Stimulated activated naive B cell treated with anti-CD40 and anti-IgM and Interleukin-4, amounts not matched to agents 10 μg/mL and 1 μg/mL and 100 μg/mL, for 72 hours (primary cell): Measurements from ENCODE around the gene CSAD.

Source experiments
- ATAC-seq, 2 donors: fragments of 150-1000 bp; cut with Tn5 transposase; replicated peaks; 2 replicates each; pipeline ENCODE4 v1.10.0; 2021; ENCODE audit warnings: moderate library complexity in 1 of 2
- DNase-seq: peaks from one replicate; pipeline ENCODE4 v3.0.0; 2021
- H3K27ac Mint-ChIP-seq: one replicate; pipeline ENCODE4 v1.8.0; 2022; ENCODE audit warnings: mild to moderate bottlenecking, mixed read lengths
- H3K27me3 Mint-ChIP-seq, 2 donors: one replicate each; pipeline ENCODE4 v1.8.0; 2022; ENCODE audit warnings: mixed read lengths in 2 of 2
- H3K36me3 Mint-ChIP-seq, 2 donors: one replicate each; pipeline ENCODE4 v1.8.0; 2022; ENCODE audit warnings: mixed read lengths in 2 of 2, mild to moderate bottlenecking in 1 of 2
- H3K4me1 Mint-ChIP-seq, 2 donors: one replicate each; pipeline ENCODE4 v1.8.0; 2022; ENCODE audit warnings: mixed read lengths in 2 of 2, mild to moderate bottlenecking in 1 of 2
- H3K4me3 Mint-ChIP-seq, 2 donors: one replicate each; pipeline ENCODE4 v1.8.0; 2022; ENCODE audit warnings: mild to moderate bottlenecking in 2 of 2, mixed read lengths in 2 of 2, moderate library complexity in 1 of 2
- H3K9me3 Mint-ChIP-seq, 2 donors: one replicate each; pipeline ENCODE4 v1.8.0; 2022; ENCODE audit warnings: mixed read lengths in 2 of 2, mild to moderate bottlenecking in 1 of 2

The CSAD gene

DNA sequence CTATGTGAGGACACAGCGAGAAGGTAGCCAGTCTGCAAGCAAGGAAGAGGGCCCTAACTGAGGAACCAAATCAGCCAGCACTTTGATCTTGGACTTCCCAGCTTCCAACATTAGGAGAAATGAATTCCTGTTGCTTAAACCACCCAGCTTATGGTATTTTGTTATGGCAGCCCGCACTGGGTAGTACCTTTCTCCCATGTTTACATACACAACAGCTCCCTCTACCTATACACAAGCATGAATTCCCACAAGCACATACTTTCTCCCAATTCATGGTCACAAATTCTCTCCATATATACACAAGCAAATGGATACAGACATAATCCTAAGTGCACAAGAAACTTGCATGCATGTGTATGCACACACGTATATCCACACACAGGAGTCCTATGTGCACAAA lies 19.0 kb upstream of the CSAD start:
- H3K27ac Mint-ChIP-seq = peak overlapping the region; percentile 1
- H3K4me1 Mint-ChIP-seq = peaks cover 40 to 59% of the 10 kb centered on the region in 2 donors
- ATAC-seq (no peak), DNase-seq (no peak)
- no peaks in the 10 kb centered on the region for H3K27me3 Mint-ChIP-seq
- H3K36me3 Mint-ChIP-seq = peaks cover 36 to 62% of the 10 kb centered on the region in 2 donors
- H3K9me3 Mint-ChIP-seq = no peaks in the 10 kb centered on the region
- no peak overlapping the region for H3K4me3 Mint-ChIP-seq

DNA sequence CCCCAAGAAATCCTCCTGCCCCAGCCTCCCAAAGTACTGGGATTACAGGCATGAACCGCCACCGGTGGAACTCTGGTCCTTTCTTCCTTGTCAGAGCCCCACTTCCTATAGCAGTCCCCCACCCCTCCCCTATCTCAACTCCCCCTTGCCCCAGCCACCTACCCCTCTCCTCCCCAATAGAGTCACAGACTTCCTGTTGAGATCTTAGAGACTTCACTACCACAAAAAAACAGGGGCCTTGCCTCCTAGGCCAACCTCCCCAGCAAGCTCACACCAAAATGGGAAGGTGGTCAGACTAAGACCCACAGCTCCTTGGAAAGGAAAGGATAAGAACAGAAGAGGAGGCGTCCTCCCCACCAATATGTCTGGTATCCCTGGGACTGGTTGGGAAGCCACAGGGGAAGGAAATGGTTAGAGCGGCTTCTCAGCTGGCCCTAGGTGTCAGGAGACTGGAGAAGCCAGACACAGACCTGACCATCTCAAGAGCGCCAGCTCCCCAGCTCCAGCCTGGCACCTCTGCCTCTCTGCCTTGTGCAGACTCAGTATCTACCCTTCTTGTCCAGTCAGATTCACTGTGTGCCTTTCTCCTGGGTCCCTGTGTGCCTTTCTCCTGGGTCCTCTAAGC lies 17.9 kb upstream of the CSAD start:
- H3K27ac Mint-ChIP-seq = peak overlapping the region; percentile 48
- ATAC-seq (no peak), DNase-seq (no peak)
- no peaks in the 10 kb centered on the region for H3K27me3 Mint-ChIP-seq
- H3K36me3 Mint-ChIP-seq = peaks cover 42 to 65% of the 10 kb centered on the region in 2 donors
- no peaks in the 10 kb centered on the region for H3K9me3 Mint-ChIP-seq
- H3K4me1 Mint-ChIP-seq = peaks cover 40 to 49% of the 10 kb centered on the region in 2 donors
- peak overlapping the region; percentile 62 to 69 for H3K4me3 Mint-ChIP-seq

DNA sequence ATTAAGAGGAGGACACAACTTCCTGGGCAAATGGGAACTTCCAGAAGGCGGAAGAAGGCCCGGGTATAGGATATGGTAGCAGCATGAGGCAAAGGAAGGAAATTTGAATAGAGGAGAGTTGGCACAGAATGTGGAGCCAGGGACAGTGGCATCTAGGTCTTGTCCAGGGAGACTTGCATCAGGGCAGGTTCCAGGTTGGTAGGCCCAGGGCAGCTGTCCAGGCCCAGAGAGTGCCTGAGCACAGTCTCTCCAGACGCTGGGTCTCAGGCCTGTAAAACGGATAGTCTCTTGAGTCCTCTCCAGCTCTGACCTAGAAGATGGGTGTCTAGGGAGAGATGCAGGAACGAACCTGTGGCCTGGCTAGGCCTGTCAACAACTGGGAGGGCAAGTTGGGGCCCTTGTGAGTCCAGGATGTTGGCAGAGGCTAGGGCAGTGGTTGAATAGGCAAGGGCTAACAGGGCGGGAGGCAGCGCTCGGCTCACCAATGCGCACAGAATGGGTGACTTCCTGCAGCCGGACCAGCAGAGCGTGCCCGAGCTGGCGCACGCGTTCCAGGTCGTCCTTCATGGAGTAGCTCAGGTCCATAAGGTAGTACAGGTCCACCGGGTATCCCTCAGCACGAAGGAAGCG lies 16.4 kb upstream of the CSAD start:
- Mint-ChIP-seq H3K36me3 (peaks cover 52 to 75% of the 10 kb centered on the region in 2 donors), H3K4me3 (no peak overlapping the region)

DNA sequence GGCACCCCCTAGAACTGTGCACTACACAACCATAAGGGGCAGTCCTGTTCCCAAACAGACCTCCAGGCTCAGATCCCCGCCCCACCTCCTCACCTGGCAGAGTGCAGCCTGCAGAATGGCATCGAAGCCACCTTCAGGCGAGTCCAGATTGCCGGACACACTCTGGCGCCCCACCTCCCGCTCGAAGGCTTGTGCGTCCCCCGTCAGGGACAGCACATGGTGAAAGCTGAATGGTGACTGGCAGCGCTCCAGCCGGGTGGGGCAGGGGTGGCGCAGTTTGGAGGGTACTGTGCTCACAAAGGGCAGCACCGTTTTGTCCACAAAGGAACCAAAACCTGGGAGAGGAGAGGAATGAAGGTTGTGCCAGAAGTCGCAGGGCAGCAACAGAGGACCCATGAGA lies 15.8 kb upstream of the CSAD start:
- no peak overlapping the region for H3K27ac Mint-ChIP-seq

More for the DNA sequence above, 16.4 kb upstream of the CSAD start:
- H3K27me3 Mint-ChIP-seq = no peaks in the 10 kb centered on the region
- H3K4me1 Mint-ChIP-seq = peaks cover 43 to 49% of the 10 kb centered on the region in 2 donors
- ATAC-seq (no peak), DNase-seq (no peak)
- H3K27ac Mint-ChIP-seq = peak overlapping the region; percentile 10
- no peaks in the 10 kb centered on the region for H3K9me3 Mint-ChIP-seq

DNA sequence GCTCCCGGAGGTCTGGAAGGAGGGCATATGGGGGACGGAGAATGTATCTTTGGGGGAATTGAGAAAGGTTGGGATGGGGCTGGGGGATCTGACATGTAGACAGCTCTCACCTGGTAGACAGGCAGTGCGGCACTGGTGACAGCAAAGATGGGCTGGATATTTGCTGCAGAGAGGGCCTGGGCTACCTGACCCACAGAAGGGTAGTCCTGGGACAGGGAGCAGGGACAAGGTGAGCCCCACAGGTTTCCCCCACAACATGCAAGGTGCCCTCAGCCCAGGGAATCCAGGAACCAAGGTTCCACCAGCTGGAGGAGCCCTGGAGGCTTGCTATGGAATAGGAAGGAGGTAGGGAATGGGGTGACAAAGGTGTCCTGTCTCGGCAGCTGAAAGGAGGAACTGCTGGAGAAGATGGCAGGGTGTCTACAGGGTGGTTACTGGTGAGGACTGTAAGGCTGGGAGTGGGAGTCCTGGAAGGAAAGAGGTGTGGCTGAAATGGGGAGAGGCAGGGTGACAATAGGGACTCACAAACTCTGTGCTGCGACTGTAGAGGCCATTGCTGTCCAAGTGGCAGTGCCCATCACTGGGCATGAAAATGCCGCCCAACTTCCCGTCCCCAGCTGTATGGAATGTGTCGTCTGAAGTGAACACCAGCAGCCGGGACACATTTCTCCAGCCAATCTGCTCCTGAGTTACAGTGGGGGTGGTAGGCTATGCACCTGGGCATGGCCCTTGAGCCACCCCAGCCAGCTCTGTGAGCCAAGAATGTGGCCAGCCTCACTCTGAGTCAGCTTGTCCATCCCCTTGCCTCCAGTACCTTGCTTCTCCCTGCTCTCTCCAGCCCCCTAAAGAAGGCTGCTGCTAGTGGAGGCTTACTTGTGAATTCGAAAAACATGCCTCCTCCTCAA lies 15.0 kb upstream of the CSAD start:
- peaks cover 39 to 50% of the 10 kb centered on the region in 2 donors for H3K4me1 Mint-ChIP-seq

More for the DNA sequence above, 15.8 kb upstream of the CSAD start:
- H3K36me3 Mint-ChIP-seq = peaks cover 55 to 80% of the 10 kb centered on the region in 2 donors
- no peak for ATAC-seq
- no peak overlapping the region for H3K4me3 Mint-ChIP-seq
- H3K4me1 Mint-ChIP-seq = peaks cover 43 to 50% of the 10 kb centered on the region in 2 donors
- DNase-seq = no peak
- H3K9me3 Mint-ChIP-seq = no peaks in the 10 kb centered on the region
- H3K27me3 Mint-ChIP-seq = no peaks in the 10 kb centered on the region

DNA sequence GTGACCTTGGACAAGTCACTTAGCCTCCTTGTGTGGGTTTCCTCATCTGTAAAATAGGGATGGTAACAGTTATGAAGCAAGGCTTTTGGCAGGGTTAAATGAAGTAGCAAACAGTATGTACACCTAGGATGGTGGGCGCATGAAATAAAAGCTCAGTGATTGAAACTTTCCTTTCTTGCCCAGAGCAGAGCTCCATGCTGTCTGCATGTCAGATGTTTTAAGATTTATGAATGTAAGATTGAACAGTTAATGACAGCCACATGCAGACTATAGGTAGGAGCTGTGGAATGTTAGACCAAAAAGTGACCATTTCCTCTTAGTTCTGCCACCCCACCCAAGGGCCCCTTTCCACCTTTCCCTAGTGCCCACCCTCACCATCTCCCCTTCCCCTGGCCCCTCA lies 14.2 kb upstream of the CSAD start:
- H3K4me1 Mint-ChIP-seq = peaks cover 36 to 47% of the 10 kb centered on the region in 2 donors
- no peaks in the 10 kb centered on the region for H3K27me3 Mint-ChIP-seq
- DNase-seq = no peak
- H3K4me3 Mint-ChIP-seq = no peak overlapping the region
- no peak overlapping the region for H3K27ac Mint-ChIP-seq
- no peaks in the 10 kb centered on the region for H3K9me3 Mint-ChIP-seq
- H3K36me3 Mint-ChIP-seq = peaks cover 49 to 79% of the 10 kb centered on the region in 2 donors
- ATAC-seq = no peak

More for the DNA sequence above, 15.0 kb upstream of the CSAD start:
- no peak for ATAC-seq
- Mint-ChIP-seq H3K27me3 (no peaks in the 10 kb centered on the region), H3K36me3 (peaks cover 55 to 81% of the 10 kb centered on the region in 2 donors), H3K9me3 (no peaks in the 10 kb centered on the region), H3K4me3 (no peak overlapping the region), H3K27ac (no peak overlapping the region)
- DNase-seq = no peak

DNA sequence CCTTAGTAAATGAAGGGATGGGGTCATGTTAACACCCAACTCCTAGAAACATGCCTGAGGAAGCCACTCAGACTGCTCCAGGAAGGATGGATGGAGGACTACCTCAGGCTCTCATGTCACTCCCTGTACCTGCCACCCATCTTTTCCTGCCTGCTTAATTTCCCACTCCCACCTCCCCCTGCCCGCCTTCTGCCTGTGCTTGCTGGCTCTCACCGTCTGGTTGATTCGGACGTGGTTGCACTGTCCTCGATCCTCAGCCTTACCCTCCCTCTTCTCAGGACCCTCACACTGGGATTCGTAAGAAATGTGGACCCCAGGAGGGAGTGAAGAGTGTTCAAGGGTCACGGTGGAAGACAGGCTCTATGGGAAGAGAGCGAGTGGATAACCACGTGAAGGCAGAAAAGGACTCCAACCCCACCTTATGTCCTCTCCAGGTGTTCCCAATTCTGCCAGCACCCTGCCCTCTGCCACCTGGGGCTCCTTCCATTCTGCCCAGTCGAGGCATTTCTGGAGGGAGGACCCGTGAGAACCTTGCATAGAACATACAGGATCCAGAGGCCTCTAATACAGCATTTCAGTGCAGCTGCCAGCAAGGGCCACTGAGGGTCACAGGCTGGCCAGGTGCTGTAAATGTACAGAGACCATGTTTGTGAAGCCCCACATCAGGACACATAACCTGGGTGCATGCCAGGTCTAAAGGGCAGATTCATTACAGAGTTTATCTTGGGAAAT lies 13.4 kb upstream of the CSAD start:
- Mint-ChIP-seq H3K27me3 (no peaks in the 10 kb centered on the region), H3K4me3 (no peak overlapping the region), H3K36me3 (peaks cover 47 to 76% of the 10 kb centered on the region in 2 donors), H3K4me1 (peaks cover 32 to 45% of the 10 kb centered on the region in 2 donors), H3K9me3 (no peaks in the 10 kb centered on the region), H3K27ac (peak overlapping the region; percentile 95)
- ATAC-seq (no peak), DNase-seq (no peak)

DNA sequence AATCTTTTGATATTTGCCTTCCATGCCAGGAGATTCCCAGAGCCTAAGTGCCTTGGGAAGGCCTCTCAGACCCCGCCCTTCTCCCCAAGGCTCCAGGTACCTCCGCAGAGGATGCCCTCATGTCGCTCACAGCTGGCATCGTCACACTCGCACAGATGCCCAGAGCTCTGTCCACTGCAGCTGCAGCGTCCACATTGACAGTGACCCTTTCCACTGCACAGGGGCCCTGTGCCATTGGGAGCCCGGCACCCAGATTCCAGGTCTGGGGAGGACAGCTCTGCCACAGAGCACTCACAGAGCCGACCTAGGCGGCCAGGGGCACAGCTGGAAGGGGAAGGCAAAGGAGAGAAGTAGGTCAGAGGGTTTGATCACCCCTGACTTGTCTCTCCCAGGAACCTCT lies 12.3 kb upstream of the CSAD start:
- Mint-ChIP-seq H3K27ac (peak overlapping the region; percentile 57), H3K36me3 (peaks cover 47 to 72% of the 10 kb centered on the region in 2 donors), H3K27me3 (no peaks in the 10 kb centered on the region), H3K4me1 (peaks cover 21 to 34% of the 10 kb centered on the region in 2 donors), H3K4me3 (peak overlapping the region in 1 of 2 donors; percentile 6), H3K9me3 (no peaks in the 10 kb centered on the region)
- DNase-seq (no peak), ATAC-seq (no peak)

DNA sequence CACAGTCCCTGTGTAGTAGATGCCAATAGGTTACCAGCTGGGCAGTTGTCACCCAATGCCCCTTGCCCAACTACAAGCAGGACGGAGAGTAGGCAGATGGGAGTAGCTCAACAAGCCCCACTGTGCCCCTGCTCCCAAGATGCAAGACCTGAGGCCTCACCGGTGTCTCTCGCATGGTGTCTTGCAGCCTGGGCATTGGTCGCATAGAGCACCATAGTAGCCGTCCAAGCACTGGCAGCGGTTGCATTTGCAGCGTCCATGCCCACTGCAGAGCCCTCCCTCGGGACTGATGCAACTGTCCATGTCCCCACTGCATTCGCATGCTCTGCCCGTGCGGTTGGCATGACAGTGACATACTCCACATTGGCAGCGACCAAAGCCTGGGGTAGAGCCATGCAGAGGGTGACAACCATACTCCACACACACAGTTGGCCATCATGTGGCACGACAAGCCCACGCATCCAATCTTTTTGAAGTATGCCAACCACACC lies 11.9 kb upstream of the CSAD start:
- no peak for ATAC-seq
- H3K4me3 Mint-ChIP-seq = no peak overlapping the region
- no peaks in the 10 kb centered on the region for H3K27me3 Mint-ChIP-seq
- peaks cover 50 to 71% of the 10 kb centered on the region in 2 donors for H3K36me3 Mint-ChIP-seq
- H3K27ac Mint-ChIP-seq = peak overlapping the region; percentile 81
- H3K9me3 Mint-ChIP-seq = no peaks in the 10 kb centered on the region
- H3K4me1 Mint-ChIP-seq = peaks cover 18 to 29% of the 10 kb centered on the region in 2 donors
- no peak for DNase-seq

DNA sequence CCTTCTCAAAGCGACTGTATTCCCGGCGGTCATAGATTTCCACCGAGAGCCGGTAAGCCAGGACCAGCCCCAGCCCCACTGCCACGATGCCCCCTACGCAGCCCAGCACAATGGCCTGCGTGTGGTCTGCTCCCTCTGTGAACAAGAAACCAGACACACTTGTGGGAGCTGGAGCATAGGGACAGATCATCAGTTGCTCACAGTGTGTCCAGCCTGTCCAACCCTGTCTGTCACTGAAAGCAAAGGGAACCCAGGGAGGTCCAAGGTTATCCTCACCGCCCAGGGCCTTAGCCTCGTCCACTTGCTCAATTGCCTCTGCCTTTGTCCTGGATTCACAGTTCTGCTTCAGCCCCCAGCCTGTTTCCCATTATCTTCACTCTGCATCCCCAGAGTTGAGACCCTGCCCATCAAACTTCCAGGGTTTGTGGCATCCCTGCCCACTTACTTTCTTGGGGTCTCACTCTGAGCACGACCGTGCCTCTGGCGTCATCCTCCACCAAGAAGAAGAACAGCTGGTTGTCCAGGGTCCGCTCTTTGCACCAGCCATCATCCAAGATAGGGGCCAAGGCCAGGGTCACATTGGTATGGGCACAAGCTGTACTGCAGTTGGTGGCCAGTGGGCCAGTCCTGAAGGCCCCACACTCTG lies 11.3 kb upstream of the CSAD start:
- Mint-ChIP-seq H3K27me3 (no peaks in the 10 kb centered on the region), H3K4me1 (peaks cover 18 to 26% of the 10 kb centered on the region in 2 donors), H3K36me3 (peaks cover 50 to 73% of the 10 kb centered on the region in 2 donors), H3K27ac (peak overlapping the region; percentile 81), H3K9me3 (no peaks in the 10 kb centered on the region), H3K4me3 (no peak overlapping the region)
- ATAC-seq = no peak
- no peak for DNase-seq

DNA sequence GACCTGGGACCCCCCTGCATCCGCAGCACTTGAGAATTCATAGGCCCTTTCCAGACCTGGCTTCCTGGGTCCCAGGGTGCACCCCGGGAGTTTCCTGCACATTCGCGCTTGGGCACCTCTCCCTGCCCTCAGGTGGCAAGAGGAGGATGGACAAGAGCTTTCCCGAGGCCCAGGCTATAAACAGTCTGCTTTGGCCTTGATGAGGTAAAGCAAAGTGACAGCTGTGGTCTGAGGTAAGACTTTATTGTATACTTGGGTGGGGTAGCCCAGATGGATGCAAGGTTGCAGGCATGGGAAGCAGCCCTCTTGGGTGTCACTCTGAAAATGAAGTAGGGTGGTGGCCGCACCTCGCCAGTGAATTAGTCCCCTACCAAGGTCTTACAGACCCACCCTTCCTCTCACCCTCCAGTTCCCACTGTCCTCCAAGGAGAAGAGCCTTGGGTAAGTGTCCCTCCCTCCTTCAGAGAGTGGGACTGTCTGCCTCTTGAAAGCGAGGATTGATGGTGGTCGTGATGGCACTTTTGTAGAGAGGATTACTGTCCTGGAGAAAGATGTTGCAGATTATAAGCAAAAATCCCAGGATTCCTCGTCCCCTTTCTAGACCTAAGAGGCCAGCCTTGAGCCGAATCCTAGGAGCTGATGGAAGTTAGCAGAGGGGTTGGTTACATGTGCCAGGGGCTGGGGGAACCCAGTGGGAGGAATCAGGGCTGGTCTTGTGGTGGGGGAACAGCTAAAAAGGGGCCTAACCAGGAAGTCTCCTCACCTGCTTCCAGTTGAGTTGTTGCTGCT lies 10.6 kb upstream of the CSAD start:
- Mint-ChIP-seq H3K36me3 (peaks cover 43 to 71% of the 10 kb centered on the region in 2 donors), H3K4me3 (no peak overlapping the region)
- no peak for DNase-seq

DNA sequence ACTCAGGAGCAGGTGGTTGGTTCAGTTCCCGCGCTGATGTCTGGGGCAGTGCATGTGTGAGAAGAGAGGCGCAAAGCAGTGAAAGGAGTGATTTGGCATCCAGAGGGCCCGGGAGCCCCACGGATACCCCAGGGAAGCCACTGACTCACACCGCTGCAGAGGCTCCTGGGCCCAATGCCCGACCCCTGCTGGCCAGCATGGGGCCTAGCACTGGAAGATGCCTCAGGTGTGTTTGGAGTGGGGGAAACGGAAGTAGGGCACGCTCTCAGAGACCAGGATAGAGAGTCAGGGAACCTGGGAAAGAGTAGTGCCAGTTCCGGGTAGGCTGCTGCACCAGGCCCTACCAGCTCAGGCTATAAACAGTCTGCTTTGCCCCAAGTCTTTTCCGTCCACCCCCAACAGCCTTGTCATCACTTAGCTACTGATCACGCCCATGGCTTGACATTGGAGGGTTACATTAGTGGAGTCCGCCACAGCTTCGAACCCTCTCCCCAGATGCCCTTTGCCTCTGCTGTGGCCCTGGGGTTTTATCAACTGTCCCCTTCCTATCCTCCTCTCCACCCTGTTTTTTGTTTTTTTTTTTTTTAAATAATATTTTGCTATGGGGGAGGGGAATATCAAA lies 9.5 kb upstream of the CSAD start:
- no peak for DNase-seq
- no peaks in the 10 kb centered on the region for H3K9me3 Mint-ChIP-seq

More for the DNA sequence above, 10.6 kb upstream of the CSAD start:
- Mint-ChIP-seq H3K4me1 (peaks cover 18 to 19% of the 10 kb centered on the region in 2 donors), H3K27me3 (no peaks in the 10 kb centered on the region), H3K9me3 (no peaks in the 10 kb centered on the region), H3K27ac (peak overlapping the region; percentile 22)
- ATAC-seq = no peak

More for the DNA sequence above, 9.5 kb upstream of the CSAD start:
- peak; percentile 75 to 86 for ATAC-seq
- H3K4me3 Mint-ChIP-seq = no peak overlapping the region
- H3K36me3 Mint-ChIP-seq = peaks cover 44 to 70% of the 10 kb centered on the region in 2 donors
- no peak overlapping the region for H3K27ac Mint-ChIP-seq
- no peaks in the 10 kb centered on the region for H3K27me3 Mint-ChIP-seq
- peaks cover 13 to 26% of the 10 kb centered on the region in 2 donors for H3K4me1 Mint-ChIP-seq
